ENCODE data around the gene FARP1. TPM values are rescaled to one million over a fixed set of nuclear protein-coding genes. Genes with fewer than 3 reads are reported as not detected.
"Not testable (repeated sequence)": the region's sequence is repeated elsewhere in the genome, so short reads cannot be mapped to it uniquely, and the experiment has no call there.

Gene FARP1
- total RNA-seq, 1 donor = 125 TPM

- no peak overlapping the region for H3K4me3 ChIP-seq (ENCODE audit: low read depth, low read length)
Observed at GRCh38 chr13:98267080-98267912, 124.4 kb downstream of the FARP1 start.

GRCh38 chr13:98269386-98269785, 126.5 kb downstream of the FARP1 start:
- no peak for TF ChIP-seq CTCF (IDR thresholded peaks at IDR 0.05; ENCODE audit: insufficient read depth, low read depth, low read length)
- H3K4me3 ChIP-seq (ENCODE audit: low read depth, low read length) = no peak overlapping the region
- no peak for DNase-seq (ENCODE audit: low read depth)

More at GRCh38 chr13:98267080-98267912, 124.4 kb downstream of the FARP1 start:
- DNase-seq (ENCODE audit: low read depth) = peak; percentile 60
- TF ChIP-seq CTCF (IDR thresholded peaks at IDR 0.05; ENCODE audit: insufficient read depth, low read depth, low read length) = no peak

GRCh38 chr13:98270819-98271218, 127.9 kb downstream of the FARP1 start:
- no peak for DNase-seq (ENCODE audit: low read depth)
- H3K4me3 ChIP-seq (ENCODE audit: low read depth, low read length) = no peak overlapping the region

GRCh38 chr13:98271646-98272045, 128.8 kb downstream of the FARP1 start:
- H3K4me3 ChIP-seq (ENCODE audit: low read depth, low read length); DNase-seq (ENCODE audit: low read depth): not testable (repeated sequence)

More at GRCh38 chr13:98270819-98271218, 127.9 kb downstream of the FARP1 start:
- TF ChIP-seq CTCF (IDR thresholded peaks at IDR 0.05; ENCODE audit: insufficient read depth, low read depth, low read length) = no peak

GRCh38 chr13:98272549-98272948, 129.7 kb downstream of the FARP1 start:
- DNase-seq (ENCODE audit: low read depth) = no peak
- TF ChIP-seq CTCF (IDR thresholded peaks at IDR 0.05; ENCODE audit: insufficient read depth, low read depth, low read length) = no peak
- no peak overlapping the region for H3K4me3 ChIP-seq (ENCODE audit: low read depth, low read length)

- no peak for DNase-seq (ENCODE audit: low read depth)
- no peak overlapping the region for H3K4me3 ChIP-seq (ENCODE audit: low read depth, low read length)
- TF ChIP-seq CTCF (IDR thresholded peaks at IDR 0.05; ENCODE audit: insufficient read depth, low read depth, low read length) = no peak
Observed at GRCh38 chr13:98273067-98273823, 130.4 kb downstream of the FARP1 start.
